ENCODE data around the gene PAX6. TPM values are rescaled to one million over a fixed set of nuclear protein-coding genes. Genes with fewer than 3 reads are reported as not detected.

PAX6 gene
- total RNA-seq, 2 donors from 2014 or later: 5.4 to 6.8 TPM

DNA sequence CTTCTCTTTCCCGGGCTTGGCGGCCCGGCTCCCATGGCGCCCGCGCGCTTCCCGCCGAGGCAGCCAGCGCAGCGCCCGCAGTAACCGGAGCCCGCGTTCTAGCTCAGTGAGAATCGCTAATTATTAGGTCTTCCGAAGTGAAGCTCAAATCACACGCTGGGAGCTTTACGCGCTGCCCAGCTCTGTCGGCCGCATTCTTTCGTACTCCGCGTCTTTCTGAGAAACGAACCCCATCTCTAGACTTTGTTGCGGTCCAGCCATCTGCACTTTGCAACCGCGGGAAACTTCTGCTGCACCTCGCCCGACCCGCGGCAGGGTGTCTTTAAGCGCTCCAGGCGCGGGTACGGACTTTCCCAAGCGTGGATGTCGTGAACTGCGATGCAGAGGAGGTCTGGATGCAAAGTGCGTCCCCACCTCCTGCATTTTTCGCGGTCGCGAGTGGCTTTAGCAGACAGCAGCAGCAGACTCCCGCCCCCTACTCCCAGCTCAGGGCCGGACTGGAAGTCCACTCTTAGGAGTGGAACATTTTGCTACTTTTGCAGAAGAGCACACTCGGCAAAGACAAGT is 6.0 kb upstream of the PAX6 start:
- Mint-ChIP-seq H3K36me3 (ENCODE audit: low read depth) (no peaks in the 10 kb centered on the region), H3K4me3 (peak overlapping the region; percentile 60), H3K9me3 (no peaks in the 10 kb centered on the region), H3K27me3 (ENCODE audit: insufficient read depth) (peaks cover 98% of the 10 kb centered on the region), H3K4me1 (peaks cover 46% of the 10 kb centered on the region), H3K27ac (no peak overlapping the region)
- Histone ChIP-seq H3K36me3 (ENCODE audit: control insufficient read depth, insufficient read depth, low read length) (no peaks in the 10 kb centered on the region), H3K4me3 (ENCODE audit: low read length) (peak overlapping the region; percentile 77), H3K9ac (ENCODE audit: extremely low read depth, low read length, poor library complexity, severe bottlenecking) (no peak overlapping the region), H3K9me3 (ENCODE audit: control insufficient read depth, low read length) (no peaks in the 10 kb centered on the region), H3K4me1 (ENCODE audit: control insufficient read depth, insufficient read depth, low read length) (peaks cover 3% of the 10 kb centered on the region), H3K27ac (ENCODE audit: low read depth, low read length) (no peak overlapping the region), H3K27me3 (ENCODE audit: control insufficient read depth, insufficient read depth, low read length, poor library complexity, severe bottlenecking) (peaks cover 99% of the 10 kb centered on the region)
- DNase-seq: peak; percentile 72
- TF ChIP-seq, protein P1, sequence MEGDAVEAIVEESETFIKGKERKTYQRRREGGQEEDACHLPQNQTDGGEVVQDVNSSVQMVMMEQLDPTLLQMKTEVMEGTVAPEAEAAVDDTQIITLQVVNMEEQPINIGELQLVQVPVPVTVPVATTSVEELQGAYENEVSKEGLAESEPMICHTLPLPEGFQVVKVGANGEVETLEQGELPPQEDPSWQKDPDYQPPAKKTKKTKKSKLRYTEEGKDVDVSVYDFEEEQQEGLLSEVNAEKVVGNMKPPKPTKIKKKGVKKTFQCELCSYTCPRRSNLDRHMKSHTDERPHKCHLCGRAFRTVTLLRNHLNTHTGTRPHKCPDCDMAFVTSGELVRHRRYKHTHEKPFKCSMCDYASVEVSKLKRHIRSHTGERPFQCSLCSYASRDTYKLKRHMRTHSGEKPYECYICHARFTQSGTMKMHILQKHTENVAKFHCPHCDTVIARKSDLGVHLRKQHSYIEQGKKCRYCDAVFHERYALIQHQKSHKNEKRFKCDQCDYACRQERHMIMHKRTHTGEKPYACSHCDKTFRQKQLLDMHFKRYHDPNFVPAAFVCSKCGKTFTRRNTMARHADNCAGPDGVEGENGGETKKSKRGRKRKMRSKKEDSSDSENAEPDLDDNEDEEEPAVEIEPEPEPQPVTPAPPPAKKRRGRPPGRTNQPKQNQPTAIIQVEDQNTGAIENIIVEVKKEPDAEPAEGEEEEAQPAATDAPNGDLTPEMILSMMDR (conservative IDR thresholded peaks at IDR 0.05): no peak
- 0 to 1% methylated on average over 30 to 48 of the region's 48 CpGs for WGBS, 2 experiments (ENCODE audit: insufficient coverage in 1 of 2, insufficient read length in 1 of 2)

DNA sequence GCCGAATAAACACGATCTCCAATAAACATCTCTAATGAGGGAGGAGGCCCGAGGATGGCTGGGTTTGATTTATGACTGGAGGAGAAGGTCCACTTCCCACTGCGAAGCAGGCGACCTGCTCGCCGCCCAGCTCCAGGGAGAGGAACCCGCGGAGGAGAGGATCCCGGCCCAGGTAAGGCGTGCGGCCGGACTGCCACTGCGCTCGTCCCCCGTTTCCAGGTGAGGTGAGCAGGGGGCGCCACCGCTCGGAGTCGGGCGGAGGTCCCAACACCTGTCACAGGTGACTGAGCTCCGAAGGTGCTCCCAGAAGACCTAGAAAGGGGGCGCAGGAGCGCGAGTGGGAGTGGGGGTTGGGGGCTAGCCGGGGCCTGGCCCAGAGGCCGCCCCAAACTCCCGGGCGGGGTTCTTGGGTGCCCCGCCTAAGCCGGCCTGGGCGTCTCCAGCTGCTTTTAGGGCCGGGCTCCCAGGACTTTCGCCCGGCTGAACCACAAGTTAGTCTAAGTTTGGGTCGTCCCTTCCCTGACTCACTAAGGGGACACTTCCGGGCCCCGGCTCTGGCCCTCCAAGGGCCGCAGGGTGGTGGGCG is 5.4 kb upstream of the PAX6 start:
- Histone ChIP-seq H3K27ac (ENCODE audit: low read depth, low read length) (no peak overlapping the region), H3K27me3 (ENCODE audit: control insufficient read depth, insufficient read depth, low read length, poor library complexity, severe bottlenecking) (peaks cover 97% of the 10 kb centered on the region), H3K9ac (ENCODE audit: extremely low read depth, low read length, poor library complexity, severe bottlenecking) (no peak overlapping the region)

DNA sequence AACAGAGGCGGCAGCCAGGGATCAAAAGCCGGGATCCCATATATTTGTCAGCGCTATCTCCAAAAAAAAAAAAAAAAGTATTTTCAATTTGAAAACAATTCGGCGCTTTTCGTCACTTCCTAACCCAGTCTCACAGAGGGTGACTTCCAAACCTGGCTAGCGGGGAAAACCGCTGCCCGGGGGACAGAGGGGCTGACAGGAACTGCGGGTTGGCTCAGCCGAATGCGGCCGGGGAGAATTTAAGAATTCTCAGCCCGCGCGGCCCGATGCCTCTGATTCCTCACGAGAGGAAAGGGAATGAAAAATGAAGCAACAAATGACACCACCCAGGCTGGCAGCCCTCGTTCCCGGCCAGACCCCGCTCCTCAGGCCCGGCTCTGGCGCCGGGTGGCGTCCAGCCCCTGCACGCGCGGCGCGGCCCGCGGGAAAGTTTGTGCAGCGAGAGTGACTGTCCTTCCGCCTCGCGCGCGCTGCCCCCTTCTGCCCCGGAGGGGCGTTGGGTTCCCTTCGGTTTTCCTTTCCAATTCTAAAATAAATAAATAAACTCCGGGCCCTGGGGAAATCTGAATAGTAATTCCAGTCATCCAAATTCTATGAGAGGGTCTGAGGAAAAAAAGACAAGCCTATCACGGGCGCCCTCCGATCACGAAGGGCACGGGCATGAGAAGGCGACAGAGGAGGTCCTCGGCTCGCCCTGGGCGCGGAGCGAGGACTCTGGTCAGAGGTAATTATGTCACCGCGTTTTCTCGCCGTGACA is 4.8 kb upstream of the PAX6 start:
- Mint-ChIP-seq H3K9me3 (no peaks in the 10 kb centered on the region), H3K4me1 (peaks cover 42% of the 10 kb centered on the region), H3K4me3 (peak overlapping the region; percentile 60), H3K27me3 (ENCODE audit: insufficient read depth) (peaks cover 97% of the 10 kb centered on the region), H3K27ac (no peak overlapping the region), H3K36me3 (ENCODE audit: low read depth) (no peaks in the 10 kb centered on the region)
- H3K27me3 ChIP-seq (ENCODE audit: control insufficient read depth, insufficient read depth, low read length, poor library complexity, severe bottlenecking): peaks cover 91% of the 10 kb centered on the region
- WGBS, 2 experiments (ENCODE audit: insufficient coverage in 1 of 2, insufficient read length in 1 of 2): 1 to 4% methylated on average over 12 to 57 of the region's 57 CpGs
- TF ChIP-seq, protein P1 (conservative IDR thresholded peaks at IDR 0.05): no peak
- H3K27ac ChIP-seq (ENCODE audit: low read depth, low read length): no peak overlapping the region
- H3K4me1 ChIP-seq (ENCODE audit: control insufficient read depth, insufficient read depth, low read length): peaks cover 3% of the 10 kb centered on the region
- no peaks in the 10 kb centered on the region for H3K9me3 ChIP-seq (ENCODE audit: control insufficient read depth, low read length)
- H3K4me3 ChIP-seq (ENCODE audit: low read length): peak overlapping the region; percentile 77
- DNase-seq: peak; percentile 57
- H3K9ac ChIP-seq (ENCODE audit: extremely low read depth, low read length, poor library complexity, severe bottlenecking): no peak overlapping the region
- no peaks in the 10 kb centered on the region for H3K36me3 ChIP-seq (ENCODE audit: control insufficient read depth, insufficient read depth, low read length)

More for the DNA sequence above, 5.4 kb upstream of the PAX6 start:
- Mint-ChIP-seq H3K9me3 (no peaks in the 10 kb centered on the region), H3K36me3 (ENCODE audit: low read depth) (no peaks in the 10 kb centered on the region), H3K4me3 (peak overlapping the region; percentile 60), H3K27ac (no peak overlapping the region), H3K4me1 (peaks cover 42% of the 10 kb centered on the region), H3K27me3 (ENCODE audit: insufficient read depth) (peaks cover 98% of the 10 kb centered on the region)
- Histone ChIP-seq H3K36me3 (ENCODE audit: control insufficient read depth, insufficient read depth, low read length) (no peaks in the 10 kb centered on the region), H3K9me3 (ENCODE audit: control insufficient read depth, low read length) (no peaks in the 10 kb centered on the region), H3K4me3 (ENCODE audit: low read length) (peak overlapping the region; percentile 77), H3K4me1 (ENCODE audit: control insufficient read depth, insufficient read depth, low read length) (peaks cover 3% of the 10 kb centered on the region)
- TF ChIP-seq, protein P1 (conservative IDR thresholded peaks at IDR 0.05): no peak
- DNase-seq: peak; percentile 80
- WGBS, 2 experiments (ENCODE audit: insufficient coverage in 1 of 2, insufficient read length in 1 of 2): 1 to 4% methylated on average over 9 to 40 of the region's 40 CpGs

Measured in endodermal cell (in vitro differentiated cells).